Liver (tissue), 9 donors: Measurements from ENCODE around the gene ITLN1. TPM values are rescaled to one million over a fixed set of nuclear protein-coding genes. Genes with fewer than 3 reads are reported as not detected.

ENCODE experiments used
- DNase-seq: peaks from one replicate; pipeline ENCODE4 v3.0.0-alpha.2; 2017; ENCODE audit warnings: low spot score
- H3K27ac ChIP-seq, 2 donors: one replicate each; pipeline ENCODE4 v1.7.0; 2013; ENCODE audit warnings: inconsistent platforms in 2 of 2, low read length in 2 of 2, control low read depth in 1 of 2, low read depth in 1 of 2, mild to moderate bottlenecking in 1 of 2
- H3K27me3 ChIP-seq, 4 donors: one replicate each; pipeline versions ENCODE4 v1.6.1 to v1.7.0; 2013; ENCODE audit warnings: low read length in 3 of 4, inconsistent platforms in 1 of 4, mild to moderate bottlenecking in 1 of 4, moderate library complexity in 1 of 4; ENCODE audit not compliant: control insufficient read depth in 4 of 4, insufficient read depth in 4 of 4
- H3K36me3 ChIP-seq, 4 donors: one replicate each; pipeline versions ENCODE4 v1.6.1 to v1.7.0; 2013; ENCODE audit warnings: low read length in 3 of 4, mild to moderate bottlenecking in 3 of 4, low read depth in 1 of 4, moderate library complexity in 1 of 4; ENCODE audit not compliant: control insufficient read depth in 4 of 4, insufficient read depth in 3 of 4
- H3K4me1 ChIP-seq, 4 donors: one replicate each; pipeline versions ENCODE4 v1.6.1 to v1.7.0; 2013; ENCODE audit warnings: low read length in 3 of 4, mild to moderate bottlenecking in 3 of 4, moderate library complexity in 1 of 4; ENCODE audit not compliant: control insufficient read depth in 4 of 4, insufficient read depth in 4 of 4
- H3K4me3 ChIP-seq, 3 donors: one replicate each; pipeline versions ENCODE4 v1.6.1 to v1.7.0; 2013; ENCODE audit warnings: low read length in 3 of 3, control low read depth in 1 of 3, low read depth in 1 of 3, mild to moderate bottlenecking in 1 of 3
- H3K9ac ChIP-seq, 2 donors: one replicate each; pipeline ENCODE4 v1.7.0; 2013; ENCODE audit warnings: low read length in 2 of 2, mild to moderate bottlenecking in 2 of 2, moderate library complexity in 2 of 2, control low read depth in 1 of 2, low read depth in 1 of 2
- H3K9me3 ChIP-seq, 4 donors: one replicate each; pipeline versions ENCODE4 v1.6.1 to v1.7.0; 2013; ENCODE audit warnings: low read length in 3 of 4; ENCODE audit not compliant: control insufficient read depth in 4 of 4
- EGR1 ChIP-seq, 2 donors: IDR thresholded peaks; 2 replicates each; pipeline ENCODE4 v1.6.1; 2016 to 2018; ENCODE audit warnings: antibody characterized with exemption in 2 of 2, low read depth in 2 of 2
- FOXA1 ChIP-seq: IDR thresholded peaks from 2 replicates; pipeline ENCODE4 v1.6.1; 2016; ENCODE audit warnings: antibody characterized with exemption
- FOXA2 ChIP-seq: IDR thresholded peaks from 2 replicates; pipeline ENCODE4 v1.6.1; 2016; ENCODE audit warnings: antibody characterized with exemption
- GABPA ChIP-seq, 2 donors: IDR thresholded peaks in 1 of 2; conservative IDR thresholded peaks in 1 of 2; 2 replicates each; pipeline ENCODE4 v1.6.1; 2016; ENCODE audit warnings: antibody characterized with exemption in 2 of 2, mild to moderate bottlenecking in 1 of 2, moderate library complexity in 1 of 2
- HNF4A ChIP-seq, 2 donors: conservative IDR thresholded peaks; 2 replicates each; pipeline ENCODE4 v1.6.1; 2016; ENCODE audit warnings: antibody characterized with exemption in 2 of 2, mild to moderate bottlenecking in 2 of 2
- HNF4G ChIP-seq: IDR thresholded peaks from 2 replicates; pipeline ENCODE4 v1.6.1; 2016; ENCODE audit warnings: antibody characterized with exemption
- JUND ChIP-seq, 2 donors: IDR thresholded peaks; 2 replicates each; pipeline ENCODE4 v1.6.1; 2016; ENCODE audit warnings: antibody characterized with exemption in 2 of 2
- NR2F2 ChIP-seq: IDR thresholded peaks from 2 replicates; pipeline ENCODE4 v1.6.1; 2016; ENCODE audit warnings: antibody characterized with exemption
- RAD21 ChIP-seq, 2 donors: IDR thresholded peaks; 2 replicates each; pipeline ENCODE4 v1.6.1; 2016; ENCODE audit warnings: antibody characterized with exemption in 2 of 2, mild to moderate bottlenecking in 2 of 2
- RXRA ChIP-seq, 2 donors: IDR thresholded peaks; 2 replicates each; pipeline ENCODE4 v1.6.1; 2017 to 2018; ENCODE audit warnings: antibody characterized with exemption in 2 of 2, mild to moderate bottlenecking in 1 of 2
- SP1 ChIP-seq: IDR thresholded peaks from 2 replicates; pipeline ENCODE4 v1.6.1; 2018; ENCODE audit warnings: antibody characterized with exemption, mild to moderate bottlenecking
- YY1 ChIP-seq: IDR thresholded peaks from 2 replicates; pipeline ENCODE4 v1.6.1; 2016; ENCODE audit warnings: antibody characterized with exemption, mild to moderate bottlenecking
- WGBS: extraction: QIAGEN DNeasy Blood & Tissue Kit; methylation state at CpG from one replicate; pipeline ENCODE4 v1.1.7; 2013; 5-methylcytosine and 5-hydroxymethylcytosine counted together
- polyA plus RNA-seq, 2 donors: library from polyadenylated mRNA; stranded (reverse) in 1 of 2; unstranded in 1 of 2; fragments of 200-250 nt in 1 of 2; fragments of >200 nt in 1 of 2; fragmentation: Nextera tagmentation in 1 of 2; extraction: Ambion mirVana in 1 of 2; gene quantifications; one replicate each; pipeline versions ENCODE4 v1.2.1 to v1.2.3, GENCODE V29; 2013 to 2015
- total RNA-seq, 2 donors: library from RNA; depleted of rRNA; stranded (reverse); fragments of >200 nt; gene quantifications; one replicate each; pipeline ENCODE4 v1.2.3, GENCODE V29; 2014
- TF ChIP-seq, protein P1 (sequence below): IDR thresholded peaks from 2 replicates; pipeline ENCODE4 v1.6.1; 2016; ENCODE audit warnings: antibody characterized with exemption
- TF ChIP-seq, protein P2 (sequence below): fragments of 150-350 bp; IDR thresholded peaks from 2 replicates; pipeline ENCODE4 v1.5.1; 2017; ENCODE audit warnings: improper control_type of control experiment, low read depth, low read length; ENCODE audit not compliant: missing input control
- TF ChIP-seq, protein P3 (sequence below): IDR thresholded peaks from 2 replicates; pipeline ENCODE4 v1.6.1; 2016; ENCODE audit warnings: antibody characterized with exemption
- TF ChIP-seq, protein P4 (sequence below): IDR thresholded peaks from 2 replicates; pipeline ENCODE4 v1.6.1; 2016; ENCODE audit warnings: antibody characterized with exemption
- donor health status: healthy.
- donor health status: healthy.
- donor health status: healthy.
- donor health status: healthy.
- donor health status: healthy.

The ITLN1 gene
- total and polyA plus RNA-seq, 4 donors, result 3.7 to 13.4 (median 5.5) TPM

DNA sequence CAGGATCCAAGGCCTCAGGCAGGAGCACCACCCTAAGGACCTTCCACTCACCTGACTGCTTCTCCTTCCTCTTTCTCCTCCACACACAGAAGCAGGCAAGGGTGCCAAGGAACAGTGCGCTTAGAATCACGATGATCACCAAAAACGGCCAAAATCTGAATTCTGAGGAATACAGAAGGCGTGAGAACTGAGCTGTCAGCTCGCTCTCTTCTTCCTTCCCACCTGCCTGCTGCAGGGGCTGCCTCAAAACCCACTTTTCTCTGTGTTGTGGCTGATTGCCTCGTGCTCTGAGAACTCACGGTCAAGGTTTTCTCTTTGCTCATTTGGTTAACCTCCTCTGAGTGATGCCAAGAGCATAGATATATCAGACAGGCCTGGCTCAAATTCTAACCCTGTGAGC is 46.1 kb downstream of the ITLN1 start:
- no peak overlapping the region for H3K9ac ChIP-seq
- DNase-seq, result no peak
- WGBS, result 80% methylated on average over 7 of the region's 7 CpGs
- H3K27me3 ChIP-seq, result no peaks in the 10 kb centered on the region
- no peaks in the 10 kb centered on the region for H3K4me1 ChIP-seq
- H3K9me3 ChIP-seq, result no peaks in the 10 kb centered on the region
- TF ChIP-seq, protein P1, sequence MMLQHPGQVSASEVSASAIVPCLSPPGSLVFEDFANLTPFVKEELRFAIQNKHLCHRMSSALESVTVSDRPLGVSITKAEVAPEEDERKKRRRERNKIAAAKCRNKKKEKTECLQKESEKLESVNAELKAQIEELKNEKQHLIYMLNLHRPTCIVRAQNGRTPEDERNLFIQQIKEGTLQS, result no peak
- TF ChIP-seq GABPA (IDR thresholded peaks at IDR 0.05 in 1 of 2, conservative IDR thresholded peaks at IDR 0.05 in 1 of 2), result no peak
- no peak for TF ChIP-seq HNF4A (conservative IDR thresholded peaks at IDR 0.05)
- no peak for TF ChIP-seq NR2F2
- TF ChIP-seq, protein P2, sequence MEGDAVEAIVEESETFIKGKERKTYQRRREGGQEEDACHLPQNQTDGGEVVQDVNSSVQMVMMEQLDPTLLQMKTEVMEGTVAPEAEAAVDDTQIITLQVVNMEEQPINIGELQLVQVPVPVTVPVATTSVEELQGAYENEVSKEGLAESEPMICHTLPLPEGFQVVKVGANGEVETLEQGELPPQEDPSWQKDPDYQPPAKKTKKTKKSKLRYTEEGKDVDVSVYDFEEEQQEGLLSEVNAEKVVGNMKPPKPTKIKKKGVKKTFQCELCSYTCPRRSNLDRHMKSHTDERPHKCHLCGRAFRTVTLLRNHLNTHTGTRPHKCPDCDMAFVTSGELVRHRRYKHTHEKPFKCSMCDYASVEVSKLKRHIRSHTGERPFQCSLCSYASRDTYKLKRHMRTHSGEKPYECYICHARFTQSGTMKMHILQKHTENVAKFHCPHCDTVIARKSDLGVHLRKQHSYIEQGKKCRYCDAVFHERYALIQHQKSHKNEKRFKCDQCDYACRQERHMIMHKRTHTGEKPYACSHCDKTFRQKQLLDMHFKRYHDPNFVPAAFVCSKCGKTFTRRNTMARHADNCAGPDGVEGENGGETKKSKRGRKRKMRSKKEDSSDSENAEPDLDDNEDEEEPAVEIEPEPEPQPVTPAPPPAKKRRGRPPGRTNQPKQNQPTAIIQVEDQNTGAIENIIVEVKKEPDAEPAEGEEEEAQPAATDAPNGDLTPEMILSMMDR, result no peak
- no peak for TF ChIP-seq JUND (IDR thresholded peaks at IDR 0.05)
- no peak for TF ChIP-seq YY1
- TF ChIP-seq EGR1 (IDR thresholded peaks at IDR 0.05; ENCODE audit: low read depth in 2 of 2), result no peak
- no peak overlapping the region for H3K27ac ChIP-seq
- no peaks in the 10 kb centered on the region for H3K36me3 ChIP-seq
- H3K4me3 ChIP-seq, result no peak overlapping the region

DNA sequence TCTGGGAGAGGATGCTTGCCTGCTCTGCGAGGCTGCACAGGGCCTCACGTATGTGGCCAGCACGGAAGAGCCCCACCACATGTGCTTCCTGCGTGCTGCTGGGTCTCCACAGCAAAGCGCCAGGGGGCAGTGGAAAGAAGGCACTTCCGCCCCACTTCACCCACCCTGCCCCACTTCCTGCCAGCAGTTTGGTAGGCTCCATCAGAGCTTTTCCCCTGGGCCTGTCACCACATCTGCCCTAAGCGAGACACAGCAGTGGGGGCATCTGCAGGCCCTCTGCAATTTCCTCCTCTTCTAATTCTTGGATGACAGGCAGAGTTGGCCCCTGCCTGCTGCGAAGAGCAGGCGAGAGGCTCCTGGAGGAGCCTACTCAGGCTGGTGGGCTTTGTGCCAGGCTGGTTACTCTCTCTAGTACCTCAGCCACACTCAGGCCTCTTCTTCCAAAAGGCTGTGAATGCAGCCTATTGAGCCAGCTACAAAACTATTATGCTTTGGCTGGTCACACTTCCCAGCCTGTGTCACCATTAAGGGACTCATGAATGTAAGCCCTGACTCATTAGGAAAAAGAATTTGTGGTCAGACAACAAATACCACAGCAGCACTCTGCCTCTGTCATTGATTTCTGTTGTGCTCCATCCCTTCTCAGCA is 47.3 kb downstream of the ITLN1 start:
- H3K27ac ChIP-seq, result no peak overlapping the region
- H3K4me1 ChIP-seq, result no peaks in the 10 kb centered on the region
- H3K9ac ChIP-seq, result no peak overlapping the region
- H3K27me3 ChIP-seq, result no peaks in the 10 kb centered on the region
- no peak for TF ChIP-seq RXRA (IDR thresholded peaks at IDR 0.05)
- no peak for TF ChIP-seq NR2F2
- TF ChIP-seq JUND (IDR thresholded peaks at IDR 0.05), result no peak
- no peak for TF ChIP-seq FOXA2
- TF ChIP-seq RAD21 (IDR thresholded peaks at IDR 0.05), result peak in 1 of 2 donors; percentile 17
- no peak for TF ChIP-seq YY1
- no peak for TF ChIP-seq EGR1 (IDR thresholded peaks at IDR 0.05; ENCODE audit: low read depth in 2 of 2)
- TF ChIP-seq, protein P3, sequence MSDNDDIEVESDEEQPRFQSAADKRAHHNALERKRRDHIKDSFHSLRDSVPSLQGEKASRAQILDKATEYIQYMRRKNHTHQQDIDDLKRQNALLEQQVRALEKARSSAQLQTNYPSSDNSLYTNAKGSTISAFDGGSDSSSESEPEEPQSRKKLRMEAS, result no peak
- TF ChIP-seq HNF4A (conservative IDR thresholded peaks at IDR 0.05), result no peak
- TF ChIP-seq HNF4G, result no peak
- peak in 1 of 2 donors; percentile 11 for TF ChIP-seq GABPA (IDR thresholded peaks at IDR 0.05 in 1 of 2, conservative IDR thresholded peaks at IDR 0.05 in 1 of 2)
- H3K36me3 ChIP-seq, result no peaks in the 10 kb centered on the region
- WGBS, result 75% methylated on average over 9 of the region's 9 CpGs
- DNase-seq, result no peak
- no peaks in the 10 kb centered on the region for H3K9me3 ChIP-seq
- H3K4me3 ChIP-seq, result no peak overlapping the region

DNA sequence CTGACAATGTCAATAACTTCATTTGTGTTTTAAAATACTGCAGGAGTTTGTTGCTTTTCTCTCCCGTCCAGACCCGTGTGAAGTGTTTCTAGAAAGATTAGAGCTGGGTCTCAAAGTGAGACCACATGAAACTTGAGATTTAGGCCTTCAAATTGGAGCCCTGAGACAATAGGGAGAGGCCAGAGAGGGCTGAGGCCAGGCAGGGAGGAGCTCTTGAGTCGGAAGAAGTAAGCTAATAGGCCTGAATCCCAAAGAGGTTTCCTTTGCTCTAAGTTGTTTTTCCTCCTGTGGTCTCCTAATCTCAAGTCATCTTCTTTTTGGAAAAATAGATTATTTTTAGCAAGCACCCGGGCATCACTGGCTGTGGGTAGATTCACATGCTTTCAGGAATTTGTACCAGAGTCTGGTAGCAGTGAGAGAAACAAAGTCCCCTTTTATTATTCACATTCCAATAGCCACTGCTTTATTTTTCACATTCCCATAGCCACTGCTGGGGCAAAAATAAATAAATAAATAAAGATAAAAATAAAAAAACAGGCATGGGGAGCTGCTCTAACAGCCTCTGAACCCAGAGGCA is 47.9 kb downstream of the ITLN1 start:
- H3K27ac ChIP-seq, result no peak overlapping the region
- no peak for DNase-seq
- TF ChIP-seq, protein P1, result no peak
- TF ChIP-seq SP1, result no peak
- TF ChIP-seq, protein P3, result no peak
- no peak for TF ChIP-seq FOXA2
- TF ChIP-seq FOXA1, result no peak
- no peak for TF ChIP-seq JUND (IDR thresholded peaks at IDR 0.05)
- TF ChIP-seq, protein P4, sequence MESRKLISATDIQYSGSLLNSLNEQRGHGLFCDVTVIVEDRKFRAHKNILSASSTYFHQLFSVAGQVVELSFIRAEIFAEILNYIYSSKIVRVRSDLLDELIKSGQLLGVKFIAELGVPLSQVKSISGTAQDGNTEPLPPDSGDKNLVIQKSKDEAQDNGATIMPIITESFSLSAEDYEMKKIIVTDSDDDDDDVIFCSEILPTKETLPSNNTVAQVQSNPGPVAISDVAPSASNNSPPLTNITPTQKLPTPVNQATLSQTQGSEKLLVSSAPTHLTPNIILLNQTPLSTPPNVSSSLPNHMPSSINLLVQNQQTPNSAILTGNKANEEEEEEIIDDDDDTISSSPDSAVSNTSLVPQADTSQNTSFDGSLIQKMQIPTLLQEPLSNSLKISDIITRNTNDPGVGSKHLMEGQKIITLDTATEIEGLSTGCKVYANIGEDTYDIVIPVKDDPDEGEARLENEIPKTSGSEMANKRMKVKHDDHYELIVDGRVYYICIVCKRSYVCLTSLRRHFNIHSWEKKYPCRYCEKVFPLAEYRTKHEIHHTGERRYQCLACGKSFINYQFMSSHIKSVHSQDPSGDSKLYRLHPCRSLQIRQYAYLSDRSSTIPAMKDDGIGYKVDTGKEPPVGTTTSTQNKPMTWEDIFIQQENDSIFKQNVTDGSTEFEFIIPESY, result no peak
- TF ChIP-seq, protein P2, result no peak
- TF ChIP-seq RAD21 (IDR thresholded peaks at IDR 0.05), result no peak
- TF ChIP-seq RXRA (IDR thresholded peaks at IDR 0.05), result no peak
- TF ChIP-seq HNF4A (conservative IDR thresholded peaks at IDR 0.05), result no peak
- no peak for TF ChIP-seq YY1
- no peak for TF ChIP-seq NR2F2

More for the DNA sequence above, 47.9 kb downstream of the ITLN1 start:
- 76% methylated on average over 4 of the region's 4 CpGs for WGBS
- Histone ChIP-seq H3K9me3 (no peaks in the 10 kb centered on the region), H3K4me1 (no peaks in the 10 kb centered on the region), H3K4me3 (no peak overlapping the region), H3K9ac (no peak overlapping the region), H3K27me3 (no peaks in the 10 kb centered on the region), H3K36me3 (no peaks in the 10 kb centered on the region)
